Omental fat pad (tissue), 4 donors: ENCODE results near the gene SCN1A. TPM values are rescaled to one million over a fixed set of nuclear protein-coding genes. Genes with fewer than 3 reads are reported as not detected.

ENCODE experiments used
- ATAC-seq: fragments of 150-250 bp; one replicate; pipeline ENCODE4 v1.9.1; 2016; ENCODE audit warnings: mild to moderate bottlenecking, moderate library complexity; ENCODE audit not compliant: low FRiP score
- DNase-seq: peaks from one replicate; pipeline ENCODE4 v3.0.0-alpha.2; 2019; ENCODE audit warnings: low spot score
- total RNA-seq, 4 donors: library from RNA; depleted of rRNA; stranded (reverse); fragments of >200 nt; gene quantifications; one replicate each; pipeline ENCODE4 v1.1.0, GENCODE V29; 2016
- TF ChIP-seq, protein P1 (sequence below), 3 donors: fragments of 450-650 bp; IDR thresholded peaks; one replicate each; pipeline ENCODE4 v1.5.1; 2016 to 2017; ENCODE audit warnings: antibody characterized with exemption in 3 of 3, mild to moderate bottlenecking in 3 of 3, moderate library complexity in 2 of 3

The SCN1A gene
- total RNA-seq, 4 donors from 2014 or later: 0.09 TPM; not detected in 3

DNA sequence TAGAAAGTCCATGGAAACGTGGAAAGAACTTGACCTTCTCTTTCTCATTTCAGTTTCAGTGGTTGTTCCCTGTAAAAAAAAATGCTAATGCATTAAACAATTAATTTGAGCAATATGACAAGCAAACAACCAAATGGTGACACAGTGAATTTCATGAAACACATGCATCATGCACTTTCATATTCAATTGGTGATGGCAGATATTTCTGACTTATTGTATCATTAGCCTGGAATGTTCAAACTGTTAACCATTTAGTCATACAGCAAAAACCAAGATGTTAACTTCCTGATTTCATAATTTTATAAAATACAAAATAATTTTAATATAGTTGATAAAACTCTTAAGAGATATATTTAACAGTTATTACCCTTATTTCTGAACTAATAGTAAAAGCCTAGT, 85.5 kb downstream of the SCN1A start:
- DNase-seq (no peak), ATAC-seq (no peak)
- TF ChIP-seq, protein P1, sequence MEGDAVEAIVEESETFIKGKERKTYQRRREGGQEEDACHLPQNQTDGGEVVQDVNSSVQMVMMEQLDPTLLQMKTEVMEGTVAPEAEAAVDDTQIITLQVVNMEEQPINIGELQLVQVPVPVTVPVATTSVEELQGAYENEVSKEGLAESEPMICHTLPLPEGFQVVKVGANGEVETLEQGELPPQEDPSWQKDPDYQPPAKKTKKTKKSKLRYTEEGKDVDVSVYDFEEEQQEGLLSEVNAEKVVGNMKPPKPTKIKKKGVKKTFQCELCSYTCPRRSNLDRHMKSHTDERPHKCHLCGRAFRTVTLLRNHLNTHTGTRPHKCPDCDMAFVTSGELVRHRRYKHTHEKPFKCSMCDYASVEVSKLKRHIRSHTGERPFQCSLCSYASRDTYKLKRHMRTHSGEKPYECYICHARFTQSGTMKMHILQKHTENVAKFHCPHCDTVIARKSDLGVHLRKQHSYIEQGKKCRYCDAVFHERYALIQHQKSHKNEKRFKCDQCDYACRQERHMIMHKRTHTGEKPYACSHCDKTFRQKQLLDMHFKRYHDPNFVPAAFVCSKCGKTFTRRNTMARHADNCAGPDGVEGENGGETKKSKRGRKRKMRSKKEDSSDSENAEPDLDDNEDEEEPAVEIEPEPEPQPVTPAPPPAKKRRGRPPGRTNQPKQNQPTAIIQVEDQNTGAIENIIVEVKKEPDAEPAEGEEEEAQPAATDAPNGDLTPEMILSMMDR (IDR thresholded peaks at IDR 0.05): no peak

- TF ChIP-seq, protein P1 (IDR thresholded peaks at IDR 0.05): no peak
- ATAC-seq (no peak), DNase-seq (no peak)
These were observed 86.2 kb downstream of the SCN1A start for GRCh38 chr2:166041613-166042012.

- ATAC-seq (no peak), DNase-seq (no peak)
- TF ChIP-seq, protein P1 (IDR thresholded peaks at IDR 0.05): no peak
These were observed 95.5 kb downstream of the SCN1A start for GRCh38 chr2:166032361-166032760.

DNA sequence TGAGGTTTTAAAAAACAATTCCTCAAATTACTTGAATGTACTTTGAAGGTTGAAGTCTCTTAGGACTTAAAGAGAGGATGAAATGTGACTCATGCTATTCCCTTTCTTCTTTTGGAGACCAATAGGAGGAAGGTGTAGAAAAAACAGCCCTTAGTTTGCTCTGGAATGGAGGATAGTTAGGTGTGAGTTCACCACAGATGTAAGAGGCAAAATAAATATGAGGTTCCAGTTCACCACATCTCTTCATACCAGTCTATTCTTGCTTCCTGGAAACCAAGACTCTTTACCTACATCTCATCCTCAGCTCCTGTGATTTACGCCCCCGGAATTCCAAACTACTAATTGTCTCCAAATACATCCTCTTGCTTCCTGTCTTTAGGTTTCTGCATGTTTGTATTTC, 96.8 kb downstream of the SCN1A start:
- no peak for ATAC-seq
- DNase-seq: no peak
- TF ChIP-seq, protein P1 (IDR thresholded peaks at IDR 0.05): no peak

DNA sequence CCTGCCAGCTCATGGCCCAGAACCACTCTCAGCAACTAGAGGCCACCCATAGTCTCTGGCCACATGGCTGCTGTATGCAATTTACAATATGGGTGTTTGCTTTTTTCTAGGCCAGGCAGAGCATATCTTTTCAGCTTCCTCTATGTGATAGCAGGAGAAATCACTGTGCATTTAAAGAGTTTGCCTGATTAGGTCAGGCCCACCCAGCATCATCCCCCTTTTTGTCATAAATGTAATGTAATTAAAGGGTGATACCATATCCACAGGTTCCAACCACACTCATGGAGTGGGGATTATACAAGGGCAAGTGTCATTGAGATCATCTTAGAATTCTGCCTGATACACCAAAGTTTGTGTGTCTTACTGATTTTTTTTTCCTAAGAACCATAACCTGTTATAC, 102.5 kb downstream of the SCN1A start:
- DNase-seq: no peak
- TF ChIP-seq, protein P1 (IDR thresholded peaks at IDR 0.05): no peak
- ATAC-seq: no peak

DNA sequence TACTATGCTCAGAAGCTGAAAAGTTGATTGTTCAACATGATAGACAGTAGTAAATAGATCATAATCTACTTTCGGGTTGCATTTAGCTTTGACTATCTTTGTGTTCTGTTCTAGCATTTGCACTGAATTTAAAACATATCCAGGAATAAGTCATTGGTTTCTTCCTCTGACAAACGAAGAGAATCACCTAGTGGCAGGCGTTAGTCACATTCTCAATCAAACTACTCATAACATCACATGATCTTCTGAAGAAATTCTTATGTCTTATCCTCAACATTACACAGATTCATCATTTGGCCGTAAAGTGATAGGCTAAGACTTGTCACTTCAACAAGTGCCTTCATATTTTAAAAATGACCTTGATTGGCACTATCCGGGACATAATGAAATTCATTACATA, 110.6 kb downstream of the SCN1A start:
- ATAC-seq (no peak), DNase-seq (no peak)
- TF ChIP-seq, protein P1 (IDR thresholded peaks at IDR 0.05): no peak

DNA sequence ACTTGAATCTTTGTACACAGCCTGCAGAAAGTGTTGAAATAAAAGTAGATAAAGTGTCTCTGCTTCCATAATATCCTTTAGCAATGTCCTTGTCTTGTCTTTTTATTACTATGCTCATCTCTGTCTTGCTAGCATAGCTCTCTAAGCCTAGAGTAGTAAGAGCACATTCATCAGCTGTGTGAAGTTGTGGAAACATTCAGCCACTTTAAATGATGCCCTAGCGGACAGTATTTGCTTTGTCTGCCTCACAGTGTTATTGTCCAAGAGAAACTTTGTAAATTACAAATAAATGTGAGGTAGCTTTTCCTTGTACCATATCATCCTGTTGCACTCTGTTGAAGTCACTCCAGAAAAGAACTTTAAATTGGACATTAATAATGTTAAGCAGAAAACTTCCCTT, 113.9 kb downstream of the SCN1A start:
- TF ChIP-seq, protein P1 (IDR thresholded peaks at IDR 0.05): no peak
- ATAC-seq (no peak), DNase-seq (no peak)
